G401.6 (cell line): Measurements from ENCODE around the gene RRAS.
"Not testable (repeated sequence)": the region's sequence is repeated elsewhere in the genome, so short reads cannot be mapped to it uniquely, and the experiment has no call there.

Experiments
- FAIRE-seq: peaks from 2 replicates; lab custom pipeline; 2012; peaks lifted over from hg19 to GRCh38; lab: Jason Lieb, UNC

RRAS gene

DNA sequence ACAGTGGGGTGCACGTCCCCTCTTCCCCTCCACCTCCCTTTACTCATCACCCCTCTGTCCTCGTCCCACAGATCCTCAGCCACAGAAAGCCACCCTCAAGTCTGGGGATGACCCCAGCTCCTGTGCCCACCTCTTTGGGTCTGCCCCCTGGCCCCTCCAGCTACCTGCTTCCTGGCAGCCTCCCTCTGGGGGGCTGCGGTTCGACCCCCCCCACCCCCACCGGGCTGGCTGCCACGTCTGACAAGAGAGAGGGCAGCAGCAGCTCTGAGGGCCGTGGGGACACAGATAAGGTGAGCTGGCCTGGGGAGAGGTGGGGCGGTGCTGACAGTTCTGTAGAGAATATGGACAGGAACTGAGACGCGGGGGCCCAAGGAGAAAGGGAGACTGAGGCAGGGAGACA lies 14.6 kb upstream of the RRAS start:
- no peak for FAIRE-seq

DNA sequence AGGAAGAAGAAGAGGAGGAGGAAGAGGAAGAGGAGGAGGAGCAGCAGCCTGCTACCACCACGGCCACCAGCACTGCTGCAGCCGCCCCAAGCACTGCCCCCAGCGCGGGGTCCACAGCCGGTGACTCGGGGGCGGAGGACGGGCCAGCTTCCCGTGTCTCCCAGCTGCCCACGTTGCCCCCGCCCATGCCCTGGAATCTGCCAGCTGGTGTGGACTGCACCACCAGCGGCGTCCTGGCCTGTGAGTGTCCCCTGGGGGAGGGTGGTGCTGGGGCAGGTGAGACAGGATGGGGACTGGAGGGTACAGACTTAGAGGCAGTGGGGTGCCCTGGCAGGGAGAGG lies 13.5 kb upstream of the RRAS start:
- FAIRE-seq: no peak

DNA sequence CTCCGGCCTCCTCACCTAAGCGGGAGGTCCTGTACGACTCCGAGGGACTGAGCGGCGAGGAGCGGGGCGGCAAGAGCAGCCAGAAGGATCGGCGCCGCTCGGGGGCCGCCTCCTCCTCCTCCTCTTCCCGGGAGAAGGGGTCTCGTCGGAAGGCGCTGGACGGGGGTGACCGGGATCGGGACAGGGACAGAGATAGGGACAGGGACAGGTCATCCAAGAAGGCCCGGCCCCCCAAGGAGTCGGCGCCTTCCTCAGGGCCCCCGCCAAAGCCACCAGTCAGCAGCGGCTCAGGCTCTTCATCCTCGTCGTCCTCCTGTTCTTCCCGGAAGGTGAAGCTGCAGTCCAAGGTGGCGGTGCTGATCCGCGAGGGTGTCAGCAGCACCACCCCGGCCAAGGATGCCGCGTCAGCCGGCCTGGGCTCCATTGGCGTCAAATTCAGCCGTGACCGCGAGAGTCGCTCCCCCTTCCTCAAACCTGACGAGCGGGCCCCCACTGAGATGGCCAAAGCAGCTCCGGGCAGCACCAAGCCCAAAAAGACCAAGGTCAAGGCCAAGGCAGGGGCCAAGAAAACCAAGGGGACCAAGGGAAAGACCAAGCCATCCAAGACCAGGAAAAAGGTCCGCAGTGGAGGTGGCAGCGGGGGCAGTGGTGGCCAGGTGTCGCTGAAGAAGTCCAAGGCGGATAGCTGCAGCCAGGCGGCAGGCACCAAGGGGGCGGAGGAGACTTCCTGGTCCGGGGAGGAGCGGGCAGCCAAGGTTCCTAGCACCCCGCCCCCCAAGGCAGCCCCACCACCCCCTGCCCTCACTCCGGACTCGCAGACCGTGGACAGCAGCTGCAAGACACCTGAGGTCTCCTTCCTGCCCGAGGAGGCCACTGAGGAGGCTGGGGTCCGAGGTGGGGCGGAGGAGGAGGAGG lies 12.9 kb upstream of the RRAS start:
- FAIRE-seq: no peak

DNA sequence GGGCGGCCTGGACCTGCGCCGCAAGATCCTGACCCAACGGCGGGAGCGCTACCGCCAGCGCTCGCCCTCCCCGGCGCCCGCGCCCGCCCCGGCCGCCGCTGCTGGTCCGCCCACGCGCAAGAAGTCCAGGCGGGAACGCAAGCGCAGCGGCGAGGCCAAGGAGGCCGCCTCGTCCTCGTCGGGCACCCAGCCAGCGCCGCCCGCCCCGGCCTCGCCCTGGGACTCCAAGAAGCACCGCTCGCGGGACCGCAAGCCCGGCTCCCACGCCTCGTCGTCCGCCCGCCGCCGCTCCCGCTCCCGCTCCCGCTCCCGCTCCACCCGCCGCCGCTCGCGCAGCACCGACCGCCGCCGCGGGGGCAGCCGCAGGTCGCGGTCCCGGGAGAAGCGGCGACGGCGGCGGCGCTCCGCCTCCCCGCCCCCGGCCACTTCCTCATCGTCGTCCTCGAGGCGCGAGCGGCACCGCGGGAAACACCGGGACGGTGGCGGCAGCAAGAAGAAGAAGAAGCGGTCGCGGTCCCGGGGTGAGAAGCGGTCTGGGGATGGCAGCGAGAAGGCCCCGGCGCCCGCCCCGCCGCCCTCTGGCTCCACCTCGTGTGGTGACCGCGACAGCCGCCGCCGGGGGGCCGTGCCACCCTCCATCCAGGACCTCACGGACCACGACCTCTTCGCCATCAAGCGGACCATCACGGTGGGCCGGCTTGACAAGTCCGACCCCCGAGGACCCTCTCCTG lies 12.0 kb upstream of the RRAS start:
- no peak for FAIRE-seq

DNA sequence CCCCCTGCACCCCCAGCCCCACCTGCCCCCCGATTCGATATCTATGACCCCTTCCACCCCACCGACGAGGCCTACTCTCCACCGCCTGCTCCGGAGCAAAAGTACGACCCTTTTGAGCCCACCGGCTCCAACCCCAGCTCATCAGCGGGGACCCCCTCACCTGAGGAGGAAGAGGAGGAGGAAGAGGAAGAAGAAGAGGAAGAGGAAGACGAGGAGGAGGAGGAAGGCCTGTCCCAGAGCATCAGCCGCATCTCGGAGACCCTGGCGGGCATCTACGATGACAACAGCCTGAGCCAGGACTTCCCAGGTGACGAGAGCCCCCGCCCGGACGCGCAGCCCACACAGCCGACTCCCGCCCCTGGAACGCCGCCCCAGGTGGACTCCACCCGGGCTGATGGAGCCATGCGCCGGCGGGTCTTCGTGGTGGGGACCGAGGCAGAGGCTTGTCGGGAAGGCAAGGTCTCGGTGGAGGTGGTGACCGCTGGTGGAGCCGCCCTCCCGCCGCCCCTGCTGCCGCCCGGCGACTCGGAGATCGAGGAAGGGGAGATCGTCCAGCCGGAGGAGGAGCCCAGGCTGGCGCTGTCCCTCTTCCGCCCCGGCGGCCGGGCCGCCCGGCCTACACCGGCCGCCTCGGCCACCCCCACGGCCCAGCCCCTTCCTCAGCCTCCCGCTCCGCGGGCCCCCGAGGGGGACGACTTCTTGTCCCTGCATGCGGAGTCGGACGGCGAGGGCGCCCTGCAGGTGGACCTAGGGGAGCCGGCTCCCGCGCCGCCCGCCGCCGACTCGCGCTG lies 11.3 kb upstream of the RRAS start:
- FAIRE-seq: no peak

DNA sequence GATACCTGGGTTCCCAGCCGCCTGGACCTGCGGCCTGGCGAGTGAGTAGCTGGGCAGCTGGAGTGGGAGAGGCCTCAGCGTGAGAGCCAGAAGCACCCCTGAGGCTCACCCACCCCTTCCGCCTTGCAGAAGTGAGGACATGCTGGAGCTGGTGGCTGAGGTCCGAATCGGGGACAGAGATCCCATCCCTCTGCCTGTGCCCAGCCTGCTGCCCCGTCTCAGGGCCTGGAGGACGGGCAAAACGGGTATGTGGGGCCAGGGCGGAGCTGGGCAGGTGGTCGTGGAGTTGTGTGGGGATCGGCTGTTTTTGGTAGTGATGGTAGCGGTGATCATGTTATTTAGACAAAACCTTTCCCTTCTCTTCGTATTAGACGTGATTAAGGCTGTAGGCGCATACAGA lies 6.6 kb upstream of the RRAS start:
- FAIRE-seq: no peak

DNA sequence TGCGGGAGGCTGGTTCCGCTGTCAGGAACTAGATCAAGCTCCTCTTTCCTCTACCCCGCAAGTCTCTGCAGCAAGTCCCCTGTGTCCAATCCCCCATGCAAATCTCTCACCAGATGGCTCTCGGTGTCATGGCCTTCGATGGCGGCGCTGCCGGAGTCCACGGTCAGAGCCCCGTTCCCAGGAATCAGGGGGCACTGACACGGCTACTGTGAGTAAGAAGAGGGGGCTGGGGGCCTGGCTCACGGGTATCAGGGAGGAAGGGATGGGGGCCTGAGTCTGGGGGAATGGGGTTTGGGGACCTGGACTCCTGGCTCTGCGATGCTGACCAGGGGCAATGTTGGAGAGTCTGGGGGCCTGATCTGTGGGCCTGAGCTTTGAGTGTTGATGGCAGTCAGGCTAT lies 6.1 kb upstream of the RRAS start:
- no peak for FAIRE-seq

DNA sequence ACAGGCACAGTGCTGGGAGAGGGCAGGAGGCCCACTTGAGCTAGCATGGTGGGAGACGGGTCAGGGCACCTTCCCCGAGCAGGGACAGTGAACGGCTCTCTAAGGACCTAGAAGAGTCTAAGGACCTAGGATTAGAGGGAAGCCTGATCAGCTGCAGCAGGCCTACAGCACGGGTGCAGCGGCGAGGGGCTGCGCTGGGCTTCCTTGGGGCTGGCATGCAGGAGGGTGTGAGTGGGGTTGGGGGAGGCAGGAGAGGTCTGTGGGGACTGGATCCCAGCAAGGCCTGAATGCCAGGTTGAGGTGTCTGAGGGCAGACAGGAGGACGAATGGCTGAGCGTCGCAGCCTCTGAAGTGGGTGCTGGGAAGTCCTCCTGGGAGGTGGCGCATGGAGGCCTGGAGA lies 5.6 kb upstream of the RRAS start:
- no peak for FAIRE-seq

DNA sequence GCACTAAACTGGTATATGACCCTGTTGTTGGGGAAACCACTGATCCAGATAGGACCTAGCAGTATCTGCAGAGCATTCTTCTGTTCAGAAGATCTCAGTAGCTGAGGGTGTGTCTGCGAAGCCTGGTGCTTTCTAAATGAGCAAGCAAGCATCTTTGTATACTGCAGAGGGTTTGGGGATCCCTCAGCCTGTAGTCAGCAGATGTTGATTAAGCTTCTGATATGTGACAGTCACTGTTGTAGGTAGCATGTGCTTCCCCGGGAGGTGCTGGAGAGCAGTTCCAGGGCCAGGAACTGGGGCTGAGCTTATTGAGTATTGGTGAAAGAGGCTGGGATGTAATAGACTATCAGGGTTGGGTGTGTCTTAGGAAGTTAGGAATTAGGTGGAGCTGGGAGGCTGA lies 3.5 kb upstream of the RRAS start:
- FAIRE-seq: no peak

DNA sequence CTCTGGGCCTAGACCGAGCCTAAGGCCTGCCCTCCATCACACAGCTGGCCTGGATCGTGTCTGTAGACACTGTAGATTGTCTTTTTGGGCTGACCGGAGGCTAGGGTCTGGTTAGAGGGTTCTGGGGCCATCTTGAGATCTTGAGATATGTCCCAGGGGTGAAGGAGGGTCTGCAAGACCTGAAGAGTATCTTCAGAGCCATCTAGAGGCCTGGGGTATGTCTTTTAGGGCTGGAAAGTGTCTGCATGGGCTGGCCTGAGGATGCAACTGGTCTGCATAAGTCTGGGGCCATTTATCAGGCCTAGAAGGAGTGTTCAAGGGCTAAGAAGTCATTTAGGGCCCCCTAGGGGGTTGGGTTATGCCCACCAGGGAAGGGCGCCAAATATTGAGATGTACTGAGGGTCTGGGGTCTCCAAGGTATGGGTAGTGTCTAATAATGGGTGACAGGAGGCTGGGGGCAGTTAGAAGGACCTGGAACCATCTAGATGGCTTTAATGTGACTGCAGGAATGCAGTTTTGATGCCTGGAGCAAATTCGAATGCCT lies 2.6 kb upstream of the RRAS start:
- no peak for FAIRE-seq

DNA sequence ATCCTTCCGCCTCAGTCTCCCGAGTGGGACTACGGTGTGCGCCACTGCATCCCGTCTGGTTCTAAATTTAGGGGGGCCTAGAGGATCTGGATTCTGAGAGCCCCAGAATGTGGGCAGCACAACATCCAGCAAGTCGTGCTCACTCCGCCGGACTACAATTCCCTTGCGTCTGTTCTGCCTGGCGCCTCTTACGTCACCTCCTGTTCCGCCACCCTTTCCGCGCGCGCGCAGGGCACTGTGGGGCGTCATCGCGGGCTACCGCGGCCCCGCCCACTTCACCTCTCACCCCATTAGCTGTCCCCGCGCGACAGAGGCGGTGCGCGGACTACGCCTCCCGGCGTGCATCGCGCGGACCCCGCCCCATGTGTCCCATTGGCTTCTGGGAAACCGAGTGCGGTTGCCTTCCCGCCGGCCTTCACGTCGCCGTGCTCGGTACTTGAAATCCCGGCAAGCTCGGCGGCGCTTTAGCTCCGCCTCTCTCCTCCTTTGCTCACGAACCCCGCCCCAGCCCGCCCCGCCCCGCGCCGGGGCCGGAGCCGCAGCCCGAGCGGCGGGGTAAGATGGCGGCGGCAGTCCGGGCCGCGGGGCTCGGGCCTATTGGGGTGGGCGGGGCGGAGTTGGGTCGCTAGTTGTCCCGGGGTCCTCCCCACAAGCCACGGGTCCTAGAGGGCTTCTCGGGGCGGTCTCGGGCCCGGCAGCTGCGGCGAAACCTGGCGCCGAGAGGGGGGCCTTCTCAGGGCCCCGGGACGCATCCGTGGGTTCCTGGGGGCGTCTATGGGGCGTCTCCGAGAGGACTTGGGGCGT lies 1.9 kb upstream of the RRAS start, which contains the start of gene SCAF1:
TSS of gene SCAF1 (plus strand) at position 522 of the 804 bp plus-strand sequence. CDS start 2,818 bp downstream, outside the sequence.
- FAIRE-seq: peak; percentile 96

DNA sequence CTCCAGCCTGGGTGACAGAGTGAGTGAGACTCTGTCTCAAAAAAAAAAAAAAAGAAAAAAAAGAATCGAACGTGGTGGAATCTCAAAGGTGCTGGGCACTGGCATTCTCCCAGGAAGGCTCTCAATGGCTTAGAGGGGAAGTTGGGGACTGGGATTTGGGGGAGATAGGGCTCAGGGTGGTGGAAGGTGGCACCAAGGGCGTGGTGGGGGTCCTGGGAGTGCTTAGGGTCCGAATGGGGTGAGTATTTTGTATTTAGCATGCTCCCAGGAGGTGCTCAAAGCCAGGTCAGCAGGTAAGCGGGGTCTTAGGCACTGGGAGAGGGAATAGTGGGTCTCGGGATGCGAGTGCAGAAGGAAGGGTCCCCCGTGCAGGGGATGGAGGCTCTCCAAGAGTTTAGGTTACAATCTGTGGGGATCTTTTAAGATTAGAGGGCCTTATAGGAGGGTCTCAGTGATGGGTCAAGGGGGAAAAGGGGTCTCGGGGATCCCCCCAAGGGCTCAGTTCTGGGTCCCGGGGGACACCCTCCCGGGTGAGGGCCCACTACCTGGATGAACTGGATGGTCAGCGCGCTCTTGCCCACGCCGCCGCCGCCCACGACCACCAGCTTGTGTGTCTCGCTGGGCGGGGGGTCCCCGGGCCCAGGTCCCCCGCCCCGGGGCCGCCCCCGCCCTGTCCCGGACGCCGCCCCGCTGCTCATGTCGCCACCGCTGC lies 386 bp downstream of the RRAS start:
- FAIRE-seq: no peak

DNA sequence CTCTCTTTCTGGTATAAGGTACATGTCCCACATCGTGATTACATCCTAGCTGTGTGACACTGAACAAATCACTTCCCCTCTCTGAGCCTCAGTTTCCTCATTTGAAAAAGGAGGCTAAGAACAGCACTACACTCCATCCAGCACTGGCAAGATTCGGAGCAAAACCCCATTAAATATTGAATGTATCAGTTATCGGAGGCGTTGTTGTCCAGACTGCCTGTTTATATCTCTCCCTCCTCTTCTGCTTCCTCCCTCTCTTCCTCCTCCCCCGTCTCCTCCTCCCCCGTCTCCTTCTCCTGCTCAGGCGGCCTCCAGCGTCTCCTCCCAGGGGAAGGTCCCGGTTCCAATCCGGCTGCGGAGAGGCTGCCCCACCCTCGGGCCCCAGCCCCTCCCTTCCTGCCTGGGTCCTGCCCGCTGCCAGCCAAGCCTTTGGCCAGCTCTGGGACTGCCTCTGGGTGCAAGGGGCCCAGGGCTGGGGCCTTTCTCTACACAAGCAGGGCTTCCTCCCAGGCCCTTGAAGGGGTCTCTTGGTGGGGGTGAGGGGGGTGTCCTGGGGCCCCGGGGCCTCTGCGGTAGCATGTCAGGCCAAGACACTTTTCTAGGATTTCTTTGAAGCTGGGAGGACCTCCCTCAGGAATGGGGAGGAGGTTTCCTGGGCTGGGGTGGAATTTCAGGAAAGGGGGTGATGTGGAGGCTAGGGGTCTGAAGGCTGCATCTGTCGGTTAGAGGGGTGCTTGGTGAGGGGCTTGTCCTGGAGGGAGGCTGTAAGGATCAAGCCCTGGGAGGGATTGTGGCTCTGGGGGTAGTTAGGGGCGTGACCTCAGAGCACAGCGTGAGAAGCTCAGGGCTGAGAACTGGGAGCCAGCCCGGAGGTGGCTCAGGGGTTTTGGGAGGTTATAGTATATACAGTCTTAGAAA lies 1.9 kb downstream of the RRAS start:
- FAIRE-seq: peak; percentile 50

DNA sequence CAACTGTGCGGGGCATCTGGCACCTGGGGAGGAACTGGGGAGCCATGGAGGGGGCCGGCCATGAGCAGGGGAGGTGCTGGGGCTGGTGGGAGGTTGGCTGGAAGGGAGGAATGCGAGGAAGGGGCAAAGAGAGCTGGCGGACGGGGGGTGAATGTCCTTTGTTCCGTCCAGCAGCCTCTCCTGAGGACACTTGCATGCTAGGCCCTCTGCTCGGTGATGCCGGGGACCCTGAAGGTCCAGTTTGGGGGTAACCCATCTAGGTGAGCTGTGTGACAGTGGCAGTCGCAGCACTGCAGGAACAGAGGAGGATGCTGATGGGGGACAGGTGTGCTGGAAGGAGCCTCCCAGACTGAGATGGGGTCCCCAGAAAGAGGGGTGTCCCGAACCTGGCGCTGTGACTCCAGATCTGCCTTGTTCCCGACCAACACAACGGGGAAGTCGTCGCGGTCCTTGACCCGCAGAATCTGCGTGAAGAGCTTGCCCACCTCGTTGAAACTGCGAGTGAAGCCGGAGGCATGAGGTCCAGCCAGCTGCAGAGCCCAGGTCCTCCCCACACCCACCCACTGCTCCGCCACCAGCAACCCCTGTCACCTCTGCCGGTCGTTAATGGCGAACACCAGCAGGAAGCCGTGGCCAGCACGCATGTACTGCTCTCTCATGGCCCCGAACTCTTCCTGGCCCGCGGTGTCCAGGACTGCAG lies 3.6 kb downstream of the RRAS start:
- no peak for FAIRE-seq

DNA sequence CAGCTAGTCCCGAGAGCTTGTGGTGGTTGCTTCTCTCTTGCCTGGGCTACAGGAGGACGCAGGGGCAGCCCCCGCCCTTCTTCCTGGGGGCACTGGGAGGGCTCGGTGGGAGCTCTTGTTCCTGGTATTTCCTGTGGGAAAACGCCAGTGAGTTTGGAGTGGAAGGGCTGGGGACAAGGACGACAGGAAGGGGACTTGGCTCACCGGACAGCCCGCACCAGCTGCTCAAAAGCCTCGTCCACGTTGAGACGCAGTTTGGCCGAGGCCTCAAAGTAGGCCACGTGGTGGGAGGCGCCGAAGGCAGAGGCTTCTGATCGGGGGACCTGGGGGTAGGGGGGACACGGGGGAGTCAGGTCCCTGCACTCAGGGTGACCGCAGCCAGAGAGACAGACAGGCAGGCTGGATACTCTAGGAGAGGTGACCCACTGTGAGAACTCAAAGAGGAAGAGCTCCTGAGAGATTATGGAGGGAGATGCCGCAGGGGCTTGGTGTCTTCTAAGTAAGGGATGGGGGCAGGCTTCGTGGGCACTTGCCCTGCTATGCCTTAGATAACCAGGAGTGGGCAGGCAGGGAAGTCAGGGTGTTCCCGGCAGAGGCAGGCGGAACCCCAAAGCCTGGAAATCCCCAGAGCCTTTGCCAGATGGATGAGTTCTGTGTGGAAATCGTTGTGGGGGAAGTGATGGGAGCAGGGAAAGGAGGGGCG lies 4.3 kb downstream of the RRAS start:
- no peak for FAIRE-seq

DNA sequence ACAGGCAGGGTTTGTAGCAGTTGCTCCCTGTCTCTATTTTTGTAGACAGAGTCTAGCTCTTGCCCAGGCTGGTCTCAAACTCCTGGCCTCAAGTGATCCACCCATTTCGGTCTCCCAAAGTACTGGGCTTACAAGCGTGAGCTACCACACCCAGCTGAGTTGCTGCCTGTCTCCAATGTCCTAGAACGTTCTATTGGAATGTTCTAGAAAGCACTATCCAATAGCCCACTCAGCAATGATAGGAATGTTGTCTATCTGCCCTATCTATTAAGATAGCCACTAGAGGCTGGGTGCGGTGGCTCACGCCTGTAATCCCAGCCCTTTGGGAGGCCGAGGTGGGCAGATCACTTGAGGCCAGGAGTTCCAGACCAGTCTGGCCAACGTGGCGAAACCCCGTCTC lies 6.7 kb downstream of the RRAS start:
- not testable (repeated sequence) for FAIRE-seq

DNA sequence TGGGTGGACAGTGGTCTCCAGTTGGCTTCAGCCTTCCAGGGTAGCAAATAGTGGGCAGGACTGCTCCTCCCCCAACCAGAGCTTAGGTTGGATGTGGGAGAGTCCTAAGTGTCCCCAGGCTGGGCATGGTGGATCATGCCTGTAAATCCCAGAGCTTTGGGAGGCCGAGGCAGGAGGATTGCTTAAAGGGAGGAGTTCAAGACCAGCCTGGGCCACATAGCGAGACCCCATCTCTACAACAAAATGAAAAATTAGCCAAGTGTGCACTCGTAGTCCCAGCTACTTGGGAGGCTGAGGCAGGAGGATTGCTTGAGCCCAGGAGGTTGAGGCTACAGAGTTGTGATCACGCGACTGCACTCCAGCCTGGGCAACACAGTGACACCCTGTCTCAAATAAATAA lies 7.4 kb downstream of the RRAS start:
- FAIRE-seq: no peak

DNA sequence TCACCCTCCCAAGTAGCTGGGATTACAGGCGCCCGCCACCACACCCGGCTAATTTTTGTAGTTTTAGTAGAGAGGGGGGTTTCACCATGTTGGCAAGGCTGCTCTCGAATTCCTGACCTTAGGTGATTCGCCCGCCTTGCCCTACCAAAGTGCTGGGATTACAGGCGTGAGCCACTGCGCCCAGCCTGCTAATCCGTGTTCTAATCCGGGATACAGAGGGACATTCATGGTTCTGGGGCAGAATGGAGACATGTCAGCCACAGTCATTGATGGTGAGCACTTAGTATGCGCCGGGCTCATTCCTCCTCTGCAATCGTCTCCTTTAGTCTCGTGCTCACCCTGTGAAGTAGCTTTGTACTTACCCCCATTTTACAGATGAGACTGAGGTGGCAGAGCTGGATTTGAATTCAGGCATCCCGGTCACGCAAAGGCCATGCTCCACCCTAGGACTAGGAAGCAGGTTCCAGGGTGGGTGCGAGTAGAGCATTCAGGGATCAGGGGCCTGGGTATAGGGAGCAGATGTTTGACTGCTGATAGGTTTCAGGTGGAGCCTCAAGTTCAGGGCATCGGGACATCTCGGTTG lies 8.2 kb downstream of the RRAS start:
- FAIRE-seq: no peak
